ENCODE data around the gene ARHGEF7.

Gene ARHGEF7

GRCh38 chr13:111095031-111095840, 19.9 kb upstream of the ARHGEF7 start:
- H3K79me2 ChIP-seq (ENCODE audit: insufficient read depth, low read length) = no peaks in the 10 kb centered on the region
- H3K9ac ChIP-seq (ENCODE audit: low read depth, low read length, poor library complexity, severe bottlenecking) = no peak overlapping the region
- no peaks in the 10 kb centered on the region for H3K9me2 ChIP-seq (replicated peaks; ENCODE audit: low read depth, low read length)
- H4K20me1 ChIP-seq (ENCODE audit: insufficient read depth, low read length, poor library complexity, severe bottlenecking) = no peaks in the 10 kb centered on the region
- no peaks in the 10 kb centered on the region for H3K27me3 ChIP-seq (ENCODE audit: insufficient read depth, low read length, poor library complexity, severe bottlenecking)
- H3K4me1 ChIP-seq (ENCODE audit: insufficient read depth, low read length, poor library complexity, severe bottlenecking) = no peaks in the 10 kb centered on the region
- H3K4me3 ChIP-seq (ENCODE audit: low read length, poor library complexity, severe bottlenecking) = no peak overlapping the region
- TF ChIP-seq EZH2phosphoT487 (IDR thresholded peaks at IDR 0.05; ENCODE audit: borderline replicate concordance) = no peak
- TF ChIP-seq CTCF (conservative IDR thresholded peaks at IDR 0.05; ENCODE audit: low read length) = no peak
- no peaks in the 10 kb centered on the region for H3F3A ChIP-seq (ENCODE audit: low read depth)
- H3K36me3 ChIP-seq (ENCODE audit: insufficient read depth, low read length) = no peaks in the 10 kb centered on the region
- no peaks in the 10 kb centered on the region for H3K9me3 ChIP-seq (ENCODE audit: insufficient read depth, low read depth, low read length)
- no peak overlapping the region for H3K4me2 ChIP-seq (ENCODE audit: low read depth, low read length, poor library complexity, severe bottlenecking)
- H2AFZ ChIP-seq (ENCODE audit: low read length) = no peak overlapping the region

GRCh38 chr13:111095911-111096501, 19.1 kb upstream of the ARHGEF7 start:
- H3K27me3 ChIP-seq (ENCODE audit: insufficient read depth, low read length, poor library complexity, severe bottlenecking) = no peaks in the 10 kb centered on the region
- no peak overlapping the region for H3K4me2 ChIP-seq (ENCODE audit: low read depth, low read length, poor library complexity, severe bottlenecking)
- no peak overlapping the region for H3K9ac ChIP-seq (ENCODE audit: low read depth, low read length, poor library complexity, severe bottlenecking)
- no peaks in the 10 kb centered on the region for H3F3A ChIP-seq (ENCODE audit: low read depth)
- H3K36me3 ChIP-seq (ENCODE audit: insufficient read depth, low read length) = no peaks in the 10 kb centered on the region
- no peak overlapping the region for H2AFZ ChIP-seq (ENCODE audit: low read length)
- H3K4me3 ChIP-seq (ENCODE audit: low read length, poor library complexity, severe bottlenecking) = no peak overlapping the region
- H4K20me1 ChIP-seq (ENCODE audit: insufficient read depth, low read length, poor library complexity, severe bottlenecking) = no peaks in the 10 kb centered on the region
- no peaks in the 10 kb centered on the region for H3K9me2 ChIP-seq (replicated peaks; ENCODE audit: low read depth, low read length)
- TF ChIP-seq CTCF (conservative IDR thresholded peaks at IDR 0.05; ENCODE audit: low read length) = no peak
- TF ChIP-seq EZH2phosphoT487 (IDR thresholded peaks at IDR 0.05; ENCODE audit: borderline replicate concordance) = no peak
- H3K4me1 ChIP-seq (ENCODE audit: insufficient read depth, low read length, poor library complexity, severe bottlenecking) = no peaks in the 10 kb centered on the region
- H3K9me3 ChIP-seq (ENCODE audit: insufficient read depth, low read depth, low read length) = no peaks in the 10 kb centered on the region
- no peaks in the 10 kb centered on the region for H3K79me2 ChIP-seq (ENCODE audit: insufficient read depth, low read length)

- Histone ChIP-seq H3K4me2 (ENCODE audit: low read depth, low read length, poor library complexity, severe bottlenecking) (no peak overlapping the region), H3K9me2 (replicated peaks; ENCODE audit: low read depth, low read length) (no peaks in the 10 kb centered on the region), H3F3A (ENCODE audit: low read depth) (no peaks in the 10 kb centered on the region), H2AFZ (ENCODE audit: low read length) (no peak overlapping the region), H3K4me3 (ENCODE audit: low read length, poor library complexity, severe bottlenecking) (no peak overlapping the region), H3K27me3 (ENCODE audit: insufficient read depth, low read length, poor library complexity, severe bottlenecking) (no peaks in the 10 kb centered on the region), H3K9ac (ENCODE audit: low read depth, low read length, poor library complexity, severe bottlenecking) (no peak overlapping the region), H3K36me3 (ENCODE audit: insufficient read depth, low read length) (no peaks in the 10 kb centered on the region), H3K4me1 (ENCODE audit: insufficient read depth, low read length, poor library complexity, severe bottlenecking) (no peaks in the 10 kb centered on the region), H3K79me2 (ENCODE audit: insufficient read depth, low read length) (no peaks in the 10 kb centered on the region), H3K9me3 (ENCODE audit: insufficient read depth, low read depth, low read length) (no peaks in the 10 kb centered on the region; the same call in 1 of the 2 replicates), H4K20me1 (ENCODE audit: insufficient read depth, low read length, poor library complexity, severe bottlenecking) (no peaks in the 10 kb centered on the region)
- TF ChIP-seq CTCF (conservative IDR thresholded peaks at IDR 0.05; ENCODE audit: low read length) (no peak; the same call in 1 of the 2 replicates), EZH2phosphoT487 (IDR thresholded peaks at IDR 0.05; ENCODE audit: borderline replicate concordance) (no peak)
Observed at GRCh38 chr13:111099290-111099689, 15.8 kb upstream of the ARHGEF7 start.
